Liver (tissue), 3 donors: ENCODE results near the gene KYNU.

Experiments
- CTCF ChIP-seq: fragments of 150-350 bp; IDR thresholded peaks from 2 replicates; pipeline ENCODE4 v1.5.1; 2017; ENCODE audit warnings: improper control_type of control experiment, low read depth, low read length; ENCODE audit not compliant: missing input control
- RXRA ChIP-seq, 2 donors: IDR thresholded peaks; 2 replicates each; pipeline ENCODE4 v1.6.1; 2017 to 2018; ENCODE audit warnings: antibody characterized with exemption in 2 of 2, mild to moderate bottlenecking in 1 of 2
- TAF1 ChIP-seq: conservative IDR thresholded peaks from 2 replicates; pipeline ENCODE4 v1.6.1; 2016; ENCODE audit warnings: antibody characterized with exemption, mild to moderate bottlenecking
- TF ChIP-seq, protein P1 (sequence below): IDR thresholded peaks from 2 replicates; pipeline ENCODE4 v1.6.1; 2016; ENCODE audit warnings: antibody characterized with exemption
- donor health status: healthy.
- donor health status: healthy.

DNA sequence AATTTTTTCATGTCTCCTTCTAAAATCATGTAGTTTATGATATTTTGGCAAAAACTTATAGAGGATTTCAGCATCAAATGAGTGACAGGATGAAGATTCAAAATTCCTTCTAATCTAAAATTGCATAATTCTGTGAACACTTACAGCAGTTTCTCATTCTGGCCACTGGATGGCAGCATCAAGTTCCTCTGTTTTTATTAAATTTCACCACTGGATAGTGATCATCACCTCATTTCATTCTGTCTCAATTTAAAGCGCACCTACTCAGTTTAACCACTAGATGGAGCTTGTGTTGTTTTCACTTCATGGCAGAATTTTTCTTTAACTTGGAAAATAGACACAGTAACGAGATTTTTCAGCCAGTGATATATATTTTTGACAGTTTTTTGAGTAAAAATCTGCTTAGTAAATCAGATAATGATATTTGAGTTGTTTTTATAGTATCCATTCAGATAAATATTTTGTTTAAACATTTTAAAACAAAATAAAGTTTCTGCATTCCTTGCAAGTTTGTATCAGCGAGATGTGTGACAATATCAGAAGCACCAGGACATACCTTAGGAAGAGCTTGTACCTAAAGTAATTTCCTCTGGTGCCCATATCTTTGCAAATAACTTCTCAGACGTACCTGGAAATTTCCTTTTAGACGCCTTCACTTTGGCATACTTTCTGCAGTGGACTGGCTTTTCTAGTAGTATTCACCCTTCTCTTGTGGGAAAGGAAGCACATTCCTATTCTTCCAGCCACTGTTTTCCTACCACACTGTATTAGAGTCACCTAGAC is 157.0 kb downstream of the KYNU start:
- TF ChIP-seq TAF1, result no peak
- peak in 1 of 2 donors; percentile 24 for TF ChIP-seq RXRA (IDR thresholded peaks at IDR 0.05)
- peak; percentile 99 for TF ChIP-seq CTCF
- TF ChIP-seq, protein P1, sequence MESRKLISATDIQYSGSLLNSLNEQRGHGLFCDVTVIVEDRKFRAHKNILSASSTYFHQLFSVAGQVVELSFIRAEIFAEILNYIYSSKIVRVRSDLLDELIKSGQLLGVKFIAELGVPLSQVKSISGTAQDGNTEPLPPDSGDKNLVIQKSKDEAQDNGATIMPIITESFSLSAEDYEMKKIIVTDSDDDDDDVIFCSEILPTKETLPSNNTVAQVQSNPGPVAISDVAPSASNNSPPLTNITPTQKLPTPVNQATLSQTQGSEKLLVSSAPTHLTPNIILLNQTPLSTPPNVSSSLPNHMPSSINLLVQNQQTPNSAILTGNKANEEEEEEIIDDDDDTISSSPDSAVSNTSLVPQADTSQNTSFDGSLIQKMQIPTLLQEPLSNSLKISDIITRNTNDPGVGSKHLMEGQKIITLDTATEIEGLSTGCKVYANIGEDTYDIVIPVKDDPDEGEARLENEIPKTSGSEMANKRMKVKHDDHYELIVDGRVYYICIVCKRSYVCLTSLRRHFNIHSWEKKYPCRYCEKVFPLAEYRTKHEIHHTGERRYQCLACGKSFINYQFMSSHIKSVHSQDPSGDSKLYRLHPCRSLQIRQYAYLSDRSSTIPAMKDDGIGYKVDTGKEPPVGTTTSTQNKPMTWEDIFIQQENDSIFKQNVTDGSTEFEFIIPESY, result no peak
